HCT116 (cell line): Measurements from ENCODE around the gene TM4SF4. TPM values are rescaled to one million over a fixed set of nuclear protein-coding genes. Genes with fewer than 3 reads are reported as not detected.

Experiments
- ATAC-seq: fragments of 200-7000 bp; cut with Tn5 transposase; 2 replicates; pipeline ENCODE4 v1.9.1; 2020; ENCODE audit warnings: mild to moderate bottlenecking, moderate library complexity
- BruUV-seq: library from RNA; stranded (reverse); fragments of 400-500 nt; replicated peaks from 2 replicates; lab custom pipeline; 2021; lab: Mats Ljungman, UMichigan
- CTCF ChIA-PET: fragments of 300-600 bp; sonication (Branson Sonifier 250); formaldehyde crosslinking; loops from one replicate; lab custom pipeline; 2021; ENCODE audit warnings: antibody characterized with exemption; lab: Charles Lee
- POLR2A ChIA-PET: fragments of 300-600, 350-600 bp; sonication (Branson Sonifier 250); formaldehyde crosslinking; loops from one replicate; lab custom pipeline; 2021; ENCODE audit warnings: antibody characterized with exemption; lab: Charles Lee
- RAD21 ChIA-PET, 2 experiments: fragments of 300-600 bp; sonication (Branson Sonifier 250); formaldehyde crosslinking; loops; one replicate each; lab custom pipeline; 2023; ENCODE audit warnings: low total read pairs in 2 of 2; ENCODE audit not compliant: uncharacterized antibody in 2 of 2, unreplicated experiment in 2 of 2, low non-redundant PET in 1 of 2; lab: Charles Lee
- DNase-seq: peaks from one replicate; pipeline ENCODE4 v3.0.0-alpha.2; 2010; ENCODE audit warnings: low read depth, low spot score
- H2AFZ ChIP-seq: fragments of 200-600 bp; shearing (Covaris generic), sonication (generic); 2 replicates; pipeline ENCODE4 v1.6.1; 2017; ENCODE audit warnings: low read depth, mixed run types, mixed read lengths, antibody characterized with exemption, low read length; ENCODE audit not compliant: poor library complexity, severe bottlenecking
- H3K27ac ChIP-seq: 2 replicates; pipeline ENCODE4 v1.5.1; 2012; ENCODE audit warnings: low read depth, low read length
- H3K27me3 ChIP-seq: fragments of 200-600 bp; sonication (generic); 2 replicates; pipeline ENCODE4 v1.6.1; 2016; ENCODE audit warnings: mixed run types, low read length, mixed read lengths; ENCODE audit not compliant: insufficient read depth
- H3K36me3 ChIP-seq, 2 experiments: fragments of 200-500 bp in 1 of 2; fragments of 200-600 bp in 1 of 2; sonication (Bioruptor generic) in 1 of 2; sonication (generic) in 1 of 2; 2 replicates each; pipeline versions ENCODE4 v1.5.1 to v1.6.1; 2014 to 2016; ENCODE audit warnings: low read length in 2 of 2, inconsistent platforms in 1 of 2, mixed read lengths in 1 of 2, mixed run types in 1 of 2; ENCODE audit not compliant: insufficient read depth in 2 of 2, control insufficient read depth in 1 of 2
- H3K4me1 ChIP-seq, 2 experiments: fragments of 200-600 bp in 1 of 2; sonication (generic) in 1 of 2; 2 replicates each; pipeline versions ENCODE4 v1.5.1 to v1.6.1; 2012 to 2017; ENCODE audit warnings: low read length in 2 of 2, inconsistent platforms in 1 of 2, mild to moderate bottlenecking in 1 of 2, mixed read lengths in 1 of 2, mixed run types in 1 of 2, moderate library complexity in 1 of 2; ENCODE audit not compliant: insufficient read depth in 2 of 2, control insufficient read depth in 1 of 2
- H3K4me2 ChIP-seq: fragments of 200-600 bp; sonication (generic); 2 replicates; pipeline ENCODE4 v1.6.1; 2017; ENCODE audit warnings: mixed run types, low read length, mixed read lengths
- H3K4me3 ChIP-seq, 2 experiments: fragments of 200-600 bp in 1 of 2; sonication (generic) in 1 of 2; replicated peaks in 1 of 2; 2 replicates each; pipeline ENCODE4 v1.5.1; 2011 to 2016; ENCODE audit warnings: low read length in 2 of 2, control low read depth in 1 of 2, low read depth in 1 of 2, mild to moderate bottlenecking in 1 of 2, mixed read lengths in 1 of 2, mixed run types in 1 of 2
- H3K79me2 ChIP-seq: fragments of 200-600 bp; sonication (generic); 2 replicates; pipeline ENCODE4 v1.6.1; 2017; ENCODE audit warnings: mild to moderate bottlenecking, mixed run types, low read length, moderate library complexity, mixed read lengths; ENCODE audit not compliant: insufficient read depth
- H3K9ac ChIP-seq: fragments of 200-600 bp; sonication (generic); 2 replicates; pipeline ENCODE4 v1.6.1; 2016; ENCODE audit warnings: low read length, mixed read lengths
- H3K9me2 ChIP-seq: fragments of 200-600 bp; sonication (generic), shearing (Covaris generic); 2 replicates; pipeline ENCODE4 v1.6.1; 2017; ENCODE audit warnings: mixed run types, mild to moderate bottlenecking, moderate library complexity; ENCODE audit not compliant: insufficient read depth
- H3K9me3 ChIP-seq, 2 experiments: fragments of 200-500 bp in 1 of 2; fragments of 200-600 bp in 1 of 2; sonication (Bioruptor generic) in 1 of 2; sonication (generic) in 1 of 2; 2 replicates each; pipeline ENCODE4 v1.6.1; 2014 to 2017; ENCODE audit warnings: low read length in 2 of 2, mixed read lengths in 2 of 2, inconsistent platforms in 1 of 2, low read depth in 1 of 2, mild to moderate bottlenecking in 1 of 2, mixed run types in 1 of 2, moderate library complexity in 1 of 2; ENCODE audit not compliant: control insufficient read depth in 1 of 2, insufficient read depth in 1 of 2
- H4K20me1 ChIP-seq: fragments of 200-600 bp; sonication (generic), shearing (Covaris generic); 2 replicates; pipeline ENCODE4 v1.6.1; 2017; ENCODE audit warnings: mixed run types, mild to moderate bottlenecking, moderate library complexity; ENCODE audit not compliant: insufficient read depth
- CBX3 ChIP-seq: IDR thresholded peaks from 2 replicates; pipeline ENCODE4 v1.6.1; 2012; ENCODE audit warnings: low read depth
- EGR1 ChIP-seq: IDR thresholded peaks from 2 replicates; pipeline ENCODE4 v1.6.1; 2012; ENCODE audit warnings: low read depth
- ELF1 ChIP-seq: IDR thresholded peaks from 2 replicates; pipeline ENCODE4 v1.6.1; 2012; ENCODE audit warnings: low read depth, borderline replicate concordance
- JUND ChIP-seq: IDR thresholded peaks from 2 replicates; pipeline ENCODE4 v1.6.1; 2012
- POLR2AphosphoS5 ChIP-seq: IDR thresholded peaks from 2 replicates; pipeline ENCODE4 v1.6.1; 2011; ENCODE audit warnings: mild to moderate bottlenecking, low read depth, low read length, moderate library complexity
- RAD21 ChIP-seq: IDR thresholded peaks from 2 replicates; pipeline ENCODE4 v1.6.1; 2012; ENCODE audit warnings: low read depth, mild to moderate bottlenecking
- SIN3A ChIP-seq: IDR thresholded peaks from 2 replicates; pipeline ENCODE4 v1.6.1; 2012; ENCODE audit warnings: low read depth
- SP1 ChIP-seq: IDR thresholded peaks from 2 replicates; pipeline ENCODE4 v1.6.1; 2012; ENCODE audit warnings: low read depth
- SRF ChIP-seq: IDR thresholded peaks from 2 replicates; pipeline ENCODE4 v1.6.1; 2012; ENCODE audit warnings: low read depth
- TCF7L2 ChIP-seq: IDR thresholded peaks from 2 replicates; pipeline ENCODE4 v1.7.0; 2011; ENCODE audit warnings: borderline replicate concordance, inconsistent platforms; ENCODE audit not compliant: insufficient read depth, insufficient read length; ENCODE audit errors: extremely low read depth
- YY1 ChIP-seq: IDR thresholded peaks from 2 replicates; pipeline ENCODE4 v1.6.1; 2011; ENCODE audit warnings: low read length, low read depth, moderate library complexity, mild to moderate bottlenecking; ENCODE audit not compliant: insufficient replicate concordance; ENCODE audit errors: extremely low read depth
- ZBTB33 ChIP-seq: IDR thresholded peaks from 2 replicates; pipeline ENCODE4 v1.6.1; 2011; ENCODE audit warnings: mild to moderate bottlenecking, low read length, moderate library complexity; ENCODE audit not compliant: insufficient replicate concordance; ENCODE audit errors: extremely low read depth
- ZNF274 ChIP-seq: fragments of 200-500 bp; sonication (Bioruptor generic); IDR thresholded peaks from 2 replicates; pipeline ENCODE4 v1.6.1; 2014; ENCODE audit warnings: mild to moderate bottlenecking, low read depth, low read length, inconsistent platforms
- intact Hi-C: fragments of 100-400 bp; cut with micrococcal nuclease; formaldehyde crosslinking; loops from 2 replicates; pipeline ENCODE4 v1.10.0; 2022
- total RNA-seq: library from RNA; stranded (reverse); gene quantifications from one replicate; pipeline ENCODE4 v1.2.1, GENCODE V29; 2021; ENCODE audit not compliant: unreplicated experiment
- TF ChIP-seq, protein P1 (sequence below): IDR thresholded peaks from 2 replicates; pipeline ENCODE4 v1.6.1; 2012
- TF ChIP-seq, protein P2 (sequence below): IDR thresholded peaks from 2 replicates; pipeline ENCODE4 v1.6.1; 2012
- TF ChIP-seq, protein P3 (sequence below): IDR thresholded peaks from 2 replicates; pipeline ENCODE4 v1.6.1; 2012; ENCODE audit warnings: low read depth

The TM4SF4 gene
- total RNA-seq, 1 experiment from 2014 or later, result 0.91 TPM

- intact Hi-C loops, result no loop called here
- Histone ChIP-seq H3K9me2 (no peaks in the 10 kb centered on the region), H3K27me3 (no peaks in the 10 kb centered on the region), H2AFZ (no peak overlapping the region), H3K9ac (no peak overlapping the region), H3K4me1 (no peaks in the 10 kb centered on the region), H3K4me3 (no peak overlapping the region), H3K79me2 (no peaks in the 10 kb centered on the region), H4K20me1 (no peaks in the 10 kb centered on the region), H3K9me3 (no peaks in the 10 kb centered on the region), H3K4me2 (no peak overlapping the region), H3K27ac (no peak overlapping the region), H3K36me3 (no peaks in the 10 kb centered on the region)
- ChIA-PET CTCF (interaction anchor here (1.7 kb wide), 1 partner anchor 306 kb away, joined by 4 read pairs; no protein-coding TSS in a partner anchor), POLR2A (no interaction called here), RAD21 (no interaction called here)
- BruUV-seq, result no TSS peak
- TF ChIP-seq ZBTB33, result no peak
- TF ChIP-seq SRF, result no peak
- TF ChIP-seq, protein P1, sequence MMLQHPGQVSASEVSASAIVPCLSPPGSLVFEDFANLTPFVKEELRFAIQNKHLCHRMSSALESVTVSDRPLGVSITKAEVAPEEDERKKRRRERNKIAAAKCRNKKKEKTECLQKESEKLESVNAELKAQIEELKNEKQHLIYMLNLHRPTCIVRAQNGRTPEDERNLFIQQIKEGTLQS, result no peak
- TF ChIP-seq SP1, result no peak
- TF ChIP-seq JUND, result no peak
- no peak for TF ChIP-seq TCF7L2
- no peak for DNase-seq
- no peak for ATAC-seq
Observed at GRCh38 chr3:149502438-149502837, 27.9 kb downstream of the TM4SF4 start.

DNA sequence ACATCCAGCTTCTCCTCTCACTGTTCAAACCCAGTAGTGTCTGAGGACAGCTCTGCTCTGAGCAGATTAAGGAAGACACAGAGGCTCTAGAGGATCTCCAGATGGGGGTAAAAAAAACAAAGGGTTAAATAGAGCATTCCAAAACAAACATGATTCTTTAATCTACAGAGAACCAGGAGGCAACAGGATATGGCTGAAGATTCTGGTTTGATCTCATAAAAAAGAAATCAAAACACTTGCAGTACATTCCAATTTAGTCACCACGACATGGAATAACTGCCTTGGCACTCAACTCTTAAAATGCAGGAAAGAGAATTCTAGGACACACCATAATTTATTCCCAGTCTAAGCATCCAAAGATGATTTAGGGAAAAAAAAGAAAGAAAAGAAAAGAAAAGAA is 32.0 kb downstream of the TM4SF4 start:
- BruUV-seq, result no TSS peak
- no peak overlapping the region for H3K4me3 ChIP-seq
- H3K27me3 ChIP-seq, result no peaks in the 10 kb centered on the region
- no peak overlapping the region for H3K9ac ChIP-seq
- H3K79me2 ChIP-seq, result no peaks in the 10 kb centered on the region
- H3K4me2 ChIP-seq, result no peak overlapping the region
- H3K9me2 ChIP-seq, result no peaks in the 10 kb centered on the region
- ATAC-seq, result no peak
- no peak for DNase-seq
- H3K36me3 ChIP-seq, result no peaks in the 10 kb centered on the region
- no peaks in the 10 kb centered on the region for H3K4me1 ChIP-seq
- RAD21 ChIA-PET, result no interaction called here
- H3K27ac ChIP-seq, result no peak overlapping the region
- no peaks in the 10 kb centered on the region for H4K20me1 ChIP-seq
- H3K9me3 ChIP-seq, result no peaks in the 10 kb centered on the region
- POLR2A ChIA-PET, result no interaction called here
- intact Hi-C loops, result no loop called here
- CTCF ChIA-PET, result interaction anchor here (0.9 to 1.1 kb wide), 2 partner anchors 62 to 246 kb away, joined by 3 read pairs; no protein-coding TSS in a partner anchor
- no peak overlapping the region for H2AFZ ChIP-seq
- TF ChIP-seq CBX3, result no peak
- no peak for TF ChIP-seq YY1
- TF ChIP-seq, protein P2, sequence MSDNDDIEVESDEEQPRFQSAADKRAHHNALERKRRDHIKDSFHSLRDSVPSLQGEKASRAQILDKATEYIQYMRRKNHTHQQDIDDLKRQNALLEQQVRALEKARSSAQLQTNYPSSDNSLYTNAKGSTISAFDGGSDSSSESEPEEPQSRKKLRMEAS, result no peak
- no peak for TF ChIP-seq SIN3A
- no peak for TF ChIP-seq POLR2AphosphoS5
- TF ChIP-seq TCF7L2, result no peak
- no peak for TF ChIP-seq EGR1
- TF ChIP-seq, protein P3, sequence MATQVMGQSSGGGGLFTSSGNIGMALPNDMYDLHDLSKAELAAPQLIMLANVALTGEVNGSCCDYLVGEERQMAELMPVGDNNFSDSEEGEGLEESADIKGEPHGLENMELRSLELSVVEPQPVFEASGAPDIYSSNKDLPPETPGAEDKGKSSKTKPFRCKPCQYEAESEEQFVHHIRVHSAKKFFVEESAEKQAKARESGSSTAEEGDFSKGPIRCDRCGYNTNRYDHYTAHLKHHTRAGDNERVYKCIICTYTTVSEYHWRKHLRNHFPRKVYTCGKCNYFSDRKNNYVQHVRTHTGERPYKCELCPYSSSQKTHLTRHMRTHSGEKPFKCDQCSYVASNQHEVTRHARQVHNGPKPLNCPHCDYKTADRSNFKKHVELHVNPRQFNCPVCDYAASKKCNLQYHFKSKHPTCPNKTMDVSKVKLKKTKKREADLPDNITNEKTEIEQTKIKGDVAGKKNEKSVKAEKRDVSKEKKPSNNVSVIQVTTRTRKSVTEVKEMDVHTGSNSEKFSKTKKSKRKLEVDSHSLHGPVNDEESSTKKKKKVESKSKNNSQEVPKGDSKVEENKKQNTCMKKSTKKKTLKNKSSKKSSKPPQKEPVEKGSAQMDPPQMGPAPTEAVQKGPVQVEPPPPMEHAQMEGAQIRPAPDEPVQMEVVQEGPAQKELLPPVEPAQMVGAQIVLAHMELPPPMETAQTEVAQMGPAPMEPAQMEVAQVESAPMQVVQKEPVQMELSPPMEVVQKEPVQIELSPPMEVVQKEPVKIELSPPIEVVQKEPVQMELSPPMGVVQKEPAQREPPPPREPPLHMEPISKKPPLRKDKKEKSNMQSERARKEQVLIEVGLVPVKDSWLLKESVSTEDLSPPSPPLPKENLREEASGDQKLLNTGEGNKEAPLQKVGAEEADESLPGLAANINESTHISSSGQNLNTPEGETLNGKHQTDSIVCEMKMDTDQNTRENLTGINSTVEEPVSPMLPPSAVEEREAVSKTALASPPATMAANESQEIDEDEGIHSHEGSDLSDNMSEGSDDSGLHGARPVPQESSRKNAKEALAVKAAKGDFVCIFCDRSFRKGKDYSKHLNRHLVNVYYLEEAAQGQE, result no peak
- no peak for TF ChIP-seq ELF1
- TF ChIP-seq RAD21, result no peak
- no peak for TF ChIP-seq ZNF274
- TF ChIP-seq SRF, result no peak
